IMR-90 (cell line): ENCODE results near the gene GCNT2. TPM values are rescaled to one million over a fixed set of nuclear protein-coding genes. Genes with fewer than 3 reads are reported as not detected.
"Not testable (repeated sequence)": the region's sequence is repeated elsewhere in the genome, so short reads cannot be mapped to it uniquely, and the experiment has no call there.

Experiments
- ATAC-seq: fragments of 200-7000 bp; cut with Tn5 transposase; 2 replicates; pipeline ENCODE4 v1.9.1; 2020; ENCODE audit warnings: low read depth, mild to moderate bottlenecking, moderate library complexity
- BruUV-seq: library from RNA; stranded (reverse); fragments of 400-500 nt; replicated peaks from 2 replicates; lab custom pipeline; 2021; lab: Mats Ljungman, UMichigan
- CTCF ChIA-PET: fragments of 300-600 bp; formaldehyde crosslinking; extraction: SDS; loops from one replicate; lab custom pipeline; 2021; ENCODE audit warnings: antibody characterized with exemption; lab: Yijun Ruan, JAX
- POLR2A ChIA-PET: fragments of 300-600 bp; sonication (Branson Sonifier 250); formaldehyde crosslinking; loops from one replicate; lab custom pipeline; 2022; ENCODE audit warnings: antibody characterized with exemption; ENCODE audit not compliant: unreplicated experiment; lab: Charles Lee
- DNase-seq: peaks from one replicate; pipeline ENCODE4 v3.0.0; 2013
- H2AFZ ChIP-seq: replicated peaks from 2 replicates; pipeline ENCODE3; 2013; ENCODE audit warnings: low read length, mild to moderate bottlenecking; ENCODE audit not compliant: poor library complexity
- H2AK5ac ChIP-seq: 2 replicates; pipeline ENCODE4 v1.6.1; 2013; ENCODE audit warnings: low read depth, low read length, inconsistent platforms
- H2AK9ac ChIP-seq: replicated peaks from 2 replicates; pipeline ENCODE3; 2013; ENCODE audit warnings: mild to moderate bottlenecking, low read depth, low read length, moderate library complexity; ENCODE audit not compliant: poor library complexity
- H2BK120ac ChIP-seq: 2 replicates; pipeline ENCODE4 v1.6.1; 2013; ENCODE audit warnings: low read depth, low read length, inconsistent platforms
- H2BK15ac ChIP-seq: 3 replicates; pipeline ENCODE4 v1.6.1; 2013; ENCODE audit warnings: low read depth, low read length, inconsistent platforms
- H2BK20ac ChIP-seq: 2 replicates; pipeline ENCODE4 v1.6.1; 2013; ENCODE audit warnings: low read depth, mild to moderate bottlenecking, inconsistent platforms, low read length, moderate library complexity
- H2BK5ac ChIP-seq: 2 replicates; pipeline ENCODE4 v1.6.1; 2013; ENCODE audit warnings: mild to moderate bottlenecking, low read depth, low read length, inconsistent platforms; ENCODE audit not compliant: poor library complexity, severe bottlenecking
- H3K14ac ChIP-seq: replicated peaks from 2 replicates; pipeline ENCODE4 v1.6.1; 2013; ENCODE audit warnings: low read depth, low read length, inconsistent platforms
- H3K18ac ChIP-seq: 2 replicates; pipeline ENCODE4 v1.6.1; 2013; ENCODE audit warnings: low read depth, low read length, control low read depth
- H3K23ac ChIP-seq: 2 replicates; pipeline ENCODE4 v1.6.1; 2013; ENCODE audit warnings: low read depth, low read length, inconsistent platforms
- H3K27ac ChIP-seq: 2 replicates; pipeline ENCODE4 v1.5.1; 2013; ENCODE audit warnings: mild to moderate bottlenecking, control low read depth, low read length; ENCODE audit not compliant: insufficient read depth
- H3K27me3 ChIP-seq: 2 replicates; pipeline ENCODE4 v1.6.1; 2013; ENCODE audit warnings: low read length; ENCODE audit not compliant: control insufficient read depth, insufficient read depth
- H3K36me3 ChIP-seq: 2 replicates; pipeline ENCODE4 v1.6.1; 2013; ENCODE audit warnings: low read length, mixed read lengths; ENCODE audit not compliant: control insufficient read depth, insufficient read depth
- H3K4ac ChIP-seq: 2 replicates; pipeline ENCODE4 v1.6.1; 2013; ENCODE audit warnings: low read depth, low read length, inconsistent platforms
- H3K4me1 ChIP-seq: 2 replicates; pipeline ENCODE4 v1.6.1; 2013; ENCODE audit warnings: low read length, mixed read lengths; ENCODE audit not compliant: control insufficient read depth, insufficient read depth
- H3K4me2 ChIP-seq: 2 replicates; pipeline ENCODE4 v1.6.1; 2013; ENCODE audit warnings: low read depth, mild to moderate bottlenecking, control low read depth, low read length, moderate library complexity
- H3K4me3 ChIP-seq: 2 replicates; pipeline ENCODE4 v1.5.1; 2013; ENCODE audit warnings: low read depth, mild to moderate bottlenecking, control low read depth, low read length, moderate library complexity; ENCODE audit not compliant: insufficient read depth
- H3K56ac ChIP-seq: 2 replicates; pipeline ENCODE4 v1.6.1; 2013; ENCODE audit warnings: low read length, inconsistent platforms; ENCODE audit not compliant: insufficient read depth; ENCODE audit errors: extremely low read depth
- H3K79me1 ChIP-seq, 2 experiments: 2 replicates each; pipeline ENCODE4 v1.6.1; 2013; ENCODE audit warnings: low read length in 2 of 2, inconsistent platforms in 1 of 2, low read depth in 1 of 2
- H3K9ac ChIP-seq: 2 replicates; pipeline ENCODE4 v1.6.1; 2013; ENCODE audit warnings: low read depth, low read length, control low read depth
- H3K9me1 ChIP-seq: 2 replicates; pipeline ENCODE4 v1.6.1; 2013; ENCODE audit warnings: low read length, inconsistent platforms; ENCODE audit not compliant: insufficient read depth
- H3K9me3 ChIP-seq: 2 replicates; pipeline ENCODE4 v1.6.1; 2013; ENCODE audit warnings: low read length; ENCODE audit not compliant: control insufficient read depth, insufficient read depth
- H4K20me1 ChIP-seq: 2 replicates; pipeline ENCODE4 v1.6.1; 2013; ENCODE audit warnings: low read length, inconsistent platforms; ENCODE audit not compliant: insufficient read depth
- H4K5ac ChIP-seq: 2 replicates; pipeline ENCODE4 v1.6.1; 2013; ENCODE audit warnings: mild to moderate bottlenecking, low read depth, low read length, control low read depth
- H4K8ac ChIP-seq, 2 experiments: 2 replicates each; pipeline ENCODE4 v1.6.1; 2013; ENCODE audit warnings: low read depth in 2 of 2, low read length in 2 of 2, control low read depth in 1 of 2, inconsistent platforms in 1 of 2
- H4K91ac ChIP-seq: 2 replicates; pipeline ENCODE4 v1.6.1; 2013; ENCODE audit warnings: low read depth, low read length, inconsistent platforms; ENCODE audit not compliant: insufficient read depth
- CHD1 ChIP-seq: IDR thresholded peaks from 2 replicates; pipeline ENCODE4 v1.6.1; 2012; ENCODE audit warnings: low read depth, low read length, improper control_type of control experiment
- ELK1 ChIP-seq: fragments of 150-350 bp; IDR thresholded peaks from 2 replicates; pipeline ENCODE4 v1.6.1; 2016; ENCODE audit warnings: low read depth, mild to moderate bottlenecking, low read length, moderate library complexity, borderline replicate concordance
- MAFK ChIP-seq: IDR thresholded peaks from 2 replicates; pipeline ENCODE4 v1.6.1; 2012; ENCODE audit warnings: low read depth, low read length, improper control_type of control experiment
- WGBS, 2 experiments: methylation state at CpG; one replicate each; pipeline versions ENCODE4 v1.1.5 to v1.1.7; 2013; ENCODE audit warnings: missing lambda C conversion rate in 2 of 2; ENCODE audit not compliant: insufficient read length in 1 of 2; ENCODE audit errors: extremely low coverage in 2 of 2; 5-methylcytosine and 5-hydroxymethylcytosine counted together
- dilution Hi-C: fragments of 300-500 bp; cut with HindIII; formaldehyde crosslinking; loops from one replicate; pipeline ENCODE4 v1.14.3; 2018; ENCODE audit warnings: low sequenced_read_pairs; ENCODE audit not compliant: unreplicated experiment
- in situ Hi-C: fragments of 300-500 bp; cut with MboI; formaldehyde crosslinking; loops from 3 replicates; pipeline ENCODE4 v1.14.3; 2019; ENCODE audit warnings: low sequenced_read_pairs, inconsistent platforms, mixed read lengths
- intact Hi-C: fragments of 100-400 bp; cut with micrococcal nuclease; formaldehyde crosslinking; loops from 2 replicates; pipeline ENCODE4 v1.10.0; 2022
- polyA plus RNA-seq, 3 experiments: library from polyadenylated mRNA; depleted of rRNA; stranded (reverse); fragments of >200 nt; gene quantifications; 2 replicates each; pipeline ENCODE4 v1.2.3, GENCODE V29; 2012; ENCODE audit warnings: low replicate concordance in 1 of 3
- total RNA-seq: library from RNA; depleted of rRNA; stranded (reverse); fragments of >200 nt; gene quantifications from 2 replicates; pipeline ENCODE4 v1.2.3, GENCODE V29; 2012

The GCNT2 gene
- total and polyA plus RNA-seq, 2 of the 4 experiments (the other 2 are of a cell fraction), result 0.34 to 0.90 TPM

GRCh38 chr6:10599046-10599445 lies 77.9 kb downstream of the GCNT2 start:
- Histone ChIP-seq H2AFZ (no peak overlapping the region), H3K23ac (no peak overlapping the region), H4K20me1 (no peaks in the 10 kb centered on the region), H4K8ac (no peak overlapping the region), H4K91ac (no peak overlapping the region), H2BK5ac (no peak overlapping the region), H3K9ac (no peak overlapping the region), H2BK120ac (no peak overlapping the region), H3K9me1 (no peaks in the 10 kb centered on the region), H3K79me1 (no peaks in the 10 kb centered on the region), H2AK5ac (no peak overlapping the region), H4K5ac (no peak overlapping the region), H3K56ac (no peak overlapping the region), H3K27me3 (no peaks in the 10 kb centered on the region), H2BK15ac (no peak overlapping the region), H3K4me2 (no peak overlapping the region), H3K4ac (no peak overlapping the region), H3K18ac (no peak overlapping the region), H3K27ac (no peak overlapping the region), H3K36me3 (no peaks in the 10 kb centered on the region), H3K4me3 (no peak overlapping the region), H3K9me3 (no peaks in the 10 kb centered on the region), H2BK20ac (no peak overlapping the region), H2AK9ac (no peak overlapping the region), H3K14ac (no peak overlapping the region), H3K4me1 (no peaks in the 10 kb centered on the region)
- POLR2A ChIA-PET, result no interaction called here
- in situ Hi-C loops (no loop called here), dilution Hi-C loops (no loop called here), intact Hi-C loops (no loop called here)
- no TSS peak for BruUV-seq
- DNase-seq, result no peak
- WGBS, 2 experiments, result no CpG with 5 or more reads among the region's 7 CpGs
- TF ChIP-seq MAFK (no peak), ELK1 (no peak), CHD1 (no peak)
- CTCF ChIA-PET, result no interaction called here
- no peak for ATAC-seq

- H4K5ac ChIP-seq, POLR2A ChIA-PET, H2BK20ac ChIP-seq, dilution Hi-C loops, H3K14ac ChIP-seq, H2BK15ac ChIP-seq, H4K20me1 ChIP-seq, H3K9ac ChIP-seq, H4K8ac ChIP-seq, H3K9me3 ChIP-seq, H3K4me1 ChIP-seq, H3K9me1 ChIP-seq, H2BK5ac ChIP-seq, H3K4me3 ChIP-seq, H3K23ac ChIP-seq, CTCF ChIA-PET, H3K56ac ChIP-seq, H2AK9ac ChIP-seq, H2AK5ac ChIP-seq, intact Hi-C loops, H3K4me2 ChIP-seq, H3K27me3 ChIP-seq, H3K36me3 ChIP-seq, H3K27ac ChIP-seq, DNase-seq, H4K91ac ChIP-seq, H3K4ac ChIP-seq, in situ Hi-C loops, ATAC-seq, H2BK120ac ChIP-seq, H3K79me1 ChIP-seq, H3K18ac ChIP-seq, H2AFZ ChIP-seq, BruUV-seq: not testable (repeated sequence)
- WGBS, 2 experiments, result no CpG with 5 or more reads among the region's 5 CpGs
Observed at GRCh38 chr6:10600681-10601080, 79.5 kb downstream of the GCNT2 start.
